Endometrial microvascular endothelial cells (primary cell): ENCODE data around the gene TMEM121. TPM values are rescaled to one million over a fixed set of nuclear protein-coding genes. Genes with fewer than 3 reads are reported as not detected.

Source experiments
- in situ Hi-C: cut with HindIII; loops from 2 replicates; pipeline ENCODE4 v1.10.0; 2017; ENCODE audit warnings: low sequenced_read_pairs, low pct_unique_long_range_greater_than_20kb; ENCODE audit errors: inconsistent ontology term
- total RNA-seq: library from RNA; depleted of rRNA; stranded (reverse); fragments of >200 nt; gene quantifications from one replicate; pipeline ENCODE4 v1.2.3, GENCODE V29; 2015; ENCODE audit errors: inconsistent ontology term

The TMEM121 gene
- total RNA-seq: 2.9 TPM

- in situ Hi-C loops: no loop called here
Measured at GRCh38 chr14:105525861-105526775, at the start of gene TMEM121. Gene TMEM121 (plus strand): TSS chr14:105526583. CDS start chr14:105528835, 2,252 bp downstream.

- in situ Hi-C loops: no loop called here
Measured at GRCh38 chr14:105476831-105477659, 49.3 kb upstream of the TMEM121 start.

DNA sequence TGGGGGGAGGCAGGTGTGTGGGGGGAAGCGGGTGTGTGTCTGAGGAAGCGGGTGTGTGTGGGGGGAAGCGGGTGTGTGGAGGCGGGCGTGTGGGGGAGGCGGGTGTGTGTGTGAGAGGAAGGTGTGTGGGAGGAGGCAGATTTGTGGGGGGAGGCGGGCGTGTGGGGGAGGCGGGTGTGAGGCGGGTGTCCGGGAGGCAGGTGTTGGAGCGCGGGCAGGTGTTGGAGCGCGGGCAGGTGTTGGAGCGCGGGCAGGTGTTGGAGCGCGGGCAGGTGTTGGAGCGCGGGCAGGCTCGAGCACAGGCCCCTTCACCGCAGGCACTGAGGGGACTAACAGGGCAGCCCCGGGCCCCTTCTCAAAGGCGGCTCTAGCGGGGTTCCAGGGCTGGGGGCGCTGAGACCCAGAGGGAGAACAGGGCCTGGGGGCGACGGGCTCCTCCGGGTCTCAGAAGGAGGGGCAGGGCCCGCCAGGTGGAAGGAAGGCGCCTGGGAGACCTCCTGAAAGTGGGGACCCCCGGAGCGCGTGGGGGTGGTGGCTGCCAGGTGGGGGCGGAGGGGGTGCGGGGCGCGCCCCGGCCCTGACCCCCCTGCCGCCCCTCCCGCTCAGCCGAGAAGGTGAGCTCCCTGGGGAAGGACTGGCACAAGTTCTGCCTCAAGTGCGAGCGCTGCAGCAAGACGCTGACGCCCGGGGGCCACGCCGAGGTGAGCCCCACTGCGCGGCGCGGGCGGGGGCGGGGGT lies 48.6 kb upstream of the TMEM121 start:
- in situ Hi-C loops: no loop called here

DNA sequence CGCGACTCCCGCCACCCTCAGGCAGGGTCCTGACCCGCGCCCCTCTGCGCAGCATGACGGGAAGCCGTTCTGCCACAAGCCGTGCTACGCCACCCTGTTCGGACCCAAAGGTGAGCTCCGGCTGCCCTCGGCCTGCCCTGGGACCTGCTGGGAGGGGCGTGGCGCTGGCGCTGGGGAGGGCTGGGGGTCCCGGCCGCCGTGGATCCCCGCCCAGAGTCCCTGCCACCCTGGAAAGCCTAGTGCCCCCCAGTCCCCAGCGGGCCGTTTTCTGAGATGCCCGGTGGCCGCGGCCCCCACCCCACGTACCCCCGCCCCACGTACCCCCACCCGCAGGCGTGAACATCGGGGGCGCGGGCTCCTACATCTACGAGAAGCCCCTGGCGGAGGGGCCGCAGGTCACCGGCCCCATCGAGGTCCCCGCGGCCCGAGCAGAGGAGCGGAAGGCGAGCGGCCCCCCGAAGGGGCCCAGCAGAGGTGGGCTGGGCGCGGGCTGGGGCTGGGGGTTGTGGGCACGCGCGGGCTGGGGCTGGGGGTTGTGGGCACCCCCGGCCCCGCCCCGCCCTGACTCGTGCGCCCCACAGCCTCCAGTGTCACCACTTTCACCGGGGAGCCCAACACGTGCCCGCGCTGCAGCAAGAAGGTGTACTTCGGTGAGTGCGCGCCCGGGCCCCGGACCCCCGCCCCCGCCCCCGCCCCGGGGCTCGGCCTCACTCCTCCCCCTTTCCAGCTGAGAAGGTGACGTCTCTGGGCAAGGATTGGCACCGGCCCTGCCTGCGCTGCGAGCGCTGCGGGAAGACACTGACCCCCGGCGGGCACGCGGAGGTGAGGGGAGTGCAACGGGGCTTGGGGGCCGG lies 47.8 kb upstream of the TMEM121 start:
- in situ Hi-C loops: no loop called here

- in situ Hi-C loops: no loop called here
Measured at GRCh38 chr14:105479431-105480158, 46.8 kb upstream of the TMEM121 start.

DNA sequence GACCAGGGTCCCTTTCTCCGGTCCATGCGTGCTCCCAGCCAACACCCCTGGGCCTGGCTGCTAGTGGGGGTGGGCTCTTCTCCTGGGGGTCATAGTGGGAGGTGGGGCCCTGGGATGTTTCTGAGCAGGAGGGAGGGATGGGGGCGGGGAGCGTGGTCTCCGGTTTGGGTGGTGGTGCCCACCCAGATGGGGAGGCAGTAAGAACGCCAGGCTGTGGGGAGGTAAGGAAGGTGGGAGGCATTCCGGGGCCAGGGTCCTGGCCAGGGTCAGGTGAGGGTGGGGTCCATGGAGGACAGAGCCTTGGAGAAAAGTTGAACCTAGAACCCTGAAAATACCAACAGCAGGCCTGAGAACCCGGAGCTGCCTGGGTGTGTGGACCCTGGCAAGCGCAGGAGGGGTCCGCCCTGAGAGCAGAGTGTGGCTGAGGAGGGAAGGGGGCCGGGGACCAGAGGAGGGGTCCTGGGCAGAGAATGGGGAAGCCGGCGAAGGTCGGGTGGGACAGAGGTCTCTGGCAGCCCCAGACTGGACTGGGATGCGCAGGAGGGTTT lies 46.1 kb upstream of the TMEM121 start:
- in situ Hi-C loops: no loop called here

- in situ Hi-C loops: no loop called here
Measured at GRCh38 chr14:105480807-105481801, 45.3 kb upstream of the TMEM121 start.

DNA sequence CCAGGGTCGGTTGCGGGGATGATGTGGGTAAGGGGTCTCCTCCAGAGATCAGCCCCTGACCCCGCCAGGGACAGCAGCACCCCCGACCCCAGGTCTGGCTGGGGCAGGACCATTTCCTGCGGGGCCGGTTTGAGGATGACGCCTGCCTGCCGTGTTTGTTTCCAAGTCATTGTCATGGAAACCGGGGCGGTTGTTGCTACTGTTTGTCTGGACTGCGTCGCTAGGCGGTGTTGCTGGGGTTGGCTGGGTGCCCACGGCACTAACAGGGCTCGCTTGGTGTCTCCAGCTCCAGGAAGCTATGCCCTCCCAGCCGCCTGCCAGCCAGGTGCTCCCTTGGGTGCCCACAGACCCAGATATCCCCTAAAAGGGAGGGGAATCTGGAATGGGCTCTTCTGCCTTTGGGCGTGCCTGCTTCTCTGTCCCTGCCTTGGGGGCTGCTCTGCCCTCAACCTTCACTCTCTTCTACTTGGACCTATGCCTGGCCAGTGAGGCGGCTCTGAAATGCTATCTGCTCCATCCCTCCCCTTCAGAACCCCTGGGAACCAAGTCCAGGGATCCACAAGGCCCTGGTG lies 44.4 kb upstream of the TMEM121 start:
- in situ Hi-C loops: no loop called here

DNA sequence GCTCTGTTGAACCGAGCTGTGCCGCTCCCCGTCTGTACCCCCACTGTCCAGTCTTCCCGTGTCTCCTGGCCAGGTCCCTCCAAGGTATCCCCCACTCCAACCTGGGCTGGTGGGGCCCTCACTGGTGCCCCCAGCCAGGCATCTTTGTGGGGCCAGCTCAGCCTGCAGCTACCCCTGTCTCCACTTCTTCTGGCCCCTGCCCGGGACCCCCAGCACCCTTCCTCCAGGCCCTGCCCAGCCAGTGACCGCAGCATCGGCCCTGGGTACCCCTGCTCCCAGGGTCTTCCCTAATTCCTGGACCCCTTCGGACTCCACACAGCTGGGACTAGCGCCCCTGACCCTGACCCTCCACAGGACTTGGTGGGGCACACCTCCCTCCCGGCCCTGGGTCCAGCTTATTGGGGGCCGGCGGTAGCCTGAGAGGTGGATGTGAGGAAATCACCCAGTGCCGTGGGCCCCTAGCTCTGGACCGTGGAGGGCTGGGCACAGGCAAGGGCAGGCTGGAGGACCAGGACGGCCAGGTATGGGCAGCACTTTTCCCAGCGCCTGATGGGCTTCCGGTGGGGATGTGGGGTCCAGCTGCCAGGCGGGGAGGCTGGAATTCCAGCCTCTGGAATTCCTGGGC lies 43.8 kb upstream of the TMEM121 start:
- in situ Hi-C loops: no loop called here

- in situ Hi-C loops: no loop called here
Measured at GRCh38 chr14:105483300-105484068, 42.9 kb upstream of the TMEM121 start.

DNA sequence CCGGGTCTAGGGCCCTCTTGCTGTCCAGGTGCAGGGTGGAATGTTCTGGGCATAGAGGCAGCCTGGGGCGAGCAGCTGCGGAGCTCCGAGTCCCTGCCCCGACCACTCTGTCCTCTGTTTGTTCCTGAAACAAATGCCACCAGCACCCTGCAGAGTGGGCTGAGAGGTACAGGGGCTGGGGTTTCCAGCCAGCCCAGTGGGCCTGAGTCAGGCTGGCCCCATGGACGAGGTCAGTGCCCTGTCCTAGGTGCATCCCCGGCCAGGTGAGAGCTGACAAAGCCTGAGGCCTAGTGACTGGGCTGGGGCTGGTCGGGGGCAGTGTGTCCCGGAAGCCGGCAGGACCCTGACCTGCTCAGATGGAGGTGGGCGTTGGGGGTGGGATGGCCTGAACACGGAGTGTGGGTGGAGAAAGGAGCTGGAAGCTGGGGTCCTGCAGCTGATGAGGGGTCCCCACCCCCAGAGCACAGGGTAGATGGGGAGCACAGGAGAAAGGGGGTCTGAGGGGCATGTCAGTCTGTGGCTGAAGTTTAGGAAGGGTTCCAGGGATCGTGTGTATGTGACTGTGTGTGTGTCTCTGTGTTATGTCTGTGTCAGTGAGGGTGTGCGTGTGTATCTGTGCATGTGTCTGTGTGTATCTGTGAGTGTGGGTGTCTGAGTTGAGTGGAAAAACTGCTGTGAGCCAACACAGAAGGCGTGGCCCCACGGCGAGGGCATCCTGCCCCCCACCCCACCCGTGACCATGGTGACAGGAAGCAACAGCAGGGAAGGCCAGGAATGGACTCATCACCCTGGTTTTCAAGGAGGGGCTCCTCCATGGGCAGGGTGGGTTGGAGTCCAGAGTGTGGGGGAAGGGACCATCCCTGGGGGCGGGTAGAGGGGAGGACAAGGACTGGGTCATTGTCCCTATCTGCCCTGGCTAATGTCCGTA lies 42.0 kb upstream of the TMEM121 start:
- in situ Hi-C loops: no loop called here

DNA sequence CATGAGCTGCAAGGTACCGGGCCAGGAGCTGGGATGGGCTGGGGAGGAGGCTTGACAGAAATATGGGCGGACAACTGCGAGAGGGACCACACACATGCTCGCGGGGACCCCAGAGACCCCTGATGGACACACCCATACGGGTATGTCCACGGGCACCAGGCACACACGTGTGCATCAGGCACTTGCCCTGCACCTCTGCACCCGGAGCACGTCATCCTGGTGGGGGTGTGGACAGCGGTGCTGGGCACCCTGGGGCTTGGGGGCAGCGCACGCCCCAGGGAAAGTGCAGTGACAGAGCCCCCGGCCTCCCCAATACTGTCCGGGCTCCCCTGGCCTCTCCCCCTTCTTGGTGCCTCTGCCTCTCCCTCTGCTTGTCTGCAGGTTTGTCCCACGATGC lies 41.4 kb upstream of the TMEM121 start:
- in situ Hi-C loops: no loop called here

- in situ Hi-C loops: no loop called here
Measured at GRCh38 chr14:105485739-105486162, 40.6 kb upstream of the TMEM121 start.
